GM13977 (cell line): Measurements from ENCODE around the gene COQ10A.

Experiments used
- DNase-seq: peaks from one replicate; pipeline ENCODE4 v3.0.0; 2012; ENCODE audit warnings: low spot score
- in situ Hi-C: fragments of 300-500 bp; cut with MboI; formaldehyde crosslinking; loops from one replicate; pipeline ENCODE4 v1.12.0; 2022; ENCODE audit warnings: low sequenced_read_pairs, low pct_unique_long_range_greater_than_20kb, mixed read lengths, inconsistent platforms; ENCODE audit not compliant: unreplicated experiment
- TF ChIP-seq, protein P1 (sequence below): IDR thresholded peaks from 2 replicates; pipeline ENCODE4 v1.5.1; 2012; ENCODE audit warnings: mild to moderate bottlenecking, control low read depth; ENCODE audit not compliant: insufficient read depth; ENCODE audit errors: extremely low read depth, missing control alignments

Gene COQ10A

DNA sequence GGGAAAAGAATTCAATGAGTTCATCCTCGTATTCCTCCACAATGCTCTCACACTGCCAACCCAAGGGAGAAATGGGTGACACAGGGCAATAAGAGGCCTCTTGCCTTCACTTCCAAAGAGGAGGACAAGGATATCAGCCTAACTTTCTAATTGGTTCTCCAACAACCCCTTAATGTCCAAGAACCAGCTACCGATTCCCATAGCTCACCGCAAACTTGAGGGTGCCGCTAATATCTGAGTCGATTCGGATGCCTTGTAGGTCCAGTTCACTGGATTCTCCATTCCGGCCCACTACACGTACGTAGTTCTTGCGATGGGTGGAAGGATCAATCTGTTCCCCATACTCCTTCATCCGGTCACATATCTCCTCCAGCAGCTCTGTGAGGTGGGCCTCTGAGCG, 44.3 kb downstream of the COQ10A start:
- in situ Hi-C loops: no loop called here
- DNase-seq: no peak
- TF ChIP-seq, protein P1, sequence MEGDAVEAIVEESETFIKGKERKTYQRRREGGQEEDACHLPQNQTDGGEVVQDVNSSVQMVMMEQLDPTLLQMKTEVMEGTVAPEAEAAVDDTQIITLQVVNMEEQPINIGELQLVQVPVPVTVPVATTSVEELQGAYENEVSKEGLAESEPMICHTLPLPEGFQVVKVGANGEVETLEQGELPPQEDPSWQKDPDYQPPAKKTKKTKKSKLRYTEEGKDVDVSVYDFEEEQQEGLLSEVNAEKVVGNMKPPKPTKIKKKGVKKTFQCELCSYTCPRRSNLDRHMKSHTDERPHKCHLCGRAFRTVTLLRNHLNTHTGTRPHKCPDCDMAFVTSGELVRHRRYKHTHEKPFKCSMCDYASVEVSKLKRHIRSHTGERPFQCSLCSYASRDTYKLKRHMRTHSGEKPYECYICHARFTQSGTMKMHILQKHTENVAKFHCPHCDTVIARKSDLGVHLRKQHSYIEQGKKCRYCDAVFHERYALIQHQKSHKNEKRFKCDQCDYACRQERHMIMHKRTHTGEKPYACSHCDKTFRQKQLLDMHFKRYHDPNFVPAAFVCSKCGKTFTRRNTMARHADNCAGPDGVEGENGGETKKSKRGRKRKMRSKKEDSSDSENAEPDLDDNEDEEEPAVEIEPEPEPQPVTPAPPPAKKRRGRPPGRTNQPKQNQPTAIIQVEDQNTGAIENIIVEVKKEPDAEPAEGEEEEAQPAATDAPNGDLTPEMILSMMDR: no peak

DNA sequence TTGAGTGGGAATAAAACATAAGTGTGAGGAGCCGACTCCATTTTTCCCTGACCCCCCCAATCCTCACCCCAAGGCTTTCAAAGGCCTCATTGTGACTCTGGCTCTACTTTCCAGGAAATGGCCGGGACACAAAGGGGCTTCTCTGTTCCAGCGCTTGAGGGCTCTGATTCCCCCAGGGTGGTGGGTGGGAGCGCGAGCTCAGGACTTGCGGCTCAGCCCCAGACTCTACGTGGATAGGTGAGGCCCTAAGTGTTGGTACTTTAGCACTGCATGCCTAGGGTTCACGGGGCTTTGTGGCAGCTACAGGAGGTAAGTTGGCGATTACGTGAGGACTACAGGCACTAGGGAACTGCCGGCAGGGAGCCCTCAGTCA, 48.5 kb downstream of the COQ10A start:
- in situ Hi-C loops: no loop called here
- DNase-seq: no peak
- TF ChIP-seq, protein P1: no peak

- TF ChIP-seq, protein P1: peak; percentile 28
- DNase-seq: peak; percentile 94
- in situ Hi-C loops: no loop called here
Observed at GRCh38 chr12:56315622-56316473, 49.1 kb downstream of the COQ10A start, which contains the start of gene CNPY2. CNPY2 (minus strand) TSS chr12:56315988; CDS start chr12:56315217, 771 bp downstream.

GRCh38 chr12:56317675-56318074, 50.9 kb downstream of the COQ10A start:
- no peak for DNase-seq
- in situ Hi-C loops: no loop called here
- TF ChIP-seq, protein P1: no peak
